ENCODE measurements around the gene MARS1.
"Not testable (repeated sequence)": the region's sequence is repeated elsewhere in the genome, so short reads cannot be mapped to it uniquely, and the experiment has no call there.

MARS1 gene

GRCh38 chr12:57473886-57474285 lies 14.0 kb upstream of the MARS1 start:
- DNase-seq: no peak

- DNase-seq: no peak
Observed at GRCh38 chr12:57474430-57474829, 13.4 kb upstream of the MARS1 start.

- no peak for DNase-seq
Observed at GRCh38 chr12:57474862-57475261, 13.0 kb upstream of the MARS1 start.

GRCh38 chr12:57475271-57476161 lies 12.4 kb upstream of the MARS1 start:
- DNase-seq: no peak

DNA sequence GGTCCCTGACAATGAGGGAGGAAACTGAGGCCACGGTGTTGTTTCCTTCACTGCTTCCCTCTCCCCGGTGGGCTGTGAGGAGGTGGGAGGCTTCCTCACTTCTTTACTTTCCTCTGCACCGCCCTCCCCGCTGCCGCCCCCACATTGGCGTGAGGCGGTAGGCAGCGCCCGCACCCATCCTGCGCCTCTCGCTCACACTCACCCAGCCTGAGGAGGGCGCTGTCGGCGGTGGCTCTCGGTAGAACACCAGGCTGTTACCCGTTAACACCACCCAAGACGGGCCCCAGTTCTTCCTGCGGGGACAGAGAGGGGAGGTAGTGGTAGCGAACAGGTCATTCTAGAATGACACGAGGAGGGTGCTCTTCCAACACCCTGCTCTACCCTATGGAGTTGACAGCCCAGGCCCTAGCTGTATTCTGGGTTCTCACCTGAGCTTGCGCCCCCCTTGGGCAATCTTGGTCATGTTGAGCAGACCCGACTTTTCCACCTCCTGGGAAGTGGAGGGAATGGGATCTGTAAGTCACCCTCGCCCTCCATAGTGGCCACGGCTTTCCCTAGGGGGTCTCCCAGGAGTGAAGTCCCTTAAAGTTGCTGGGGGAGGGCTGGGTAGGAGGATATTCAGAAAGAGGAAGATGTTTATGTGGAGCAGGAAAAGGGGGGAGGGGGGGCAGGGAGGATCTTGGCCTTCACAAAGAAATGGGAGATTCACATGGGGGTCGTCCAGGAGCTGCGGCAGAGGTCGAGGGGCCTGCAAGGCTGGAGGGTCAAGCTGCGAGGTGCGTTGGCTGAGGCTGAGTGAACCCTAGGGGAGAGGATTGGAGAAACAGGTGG lies 11.5 kb upstream of the MARS1 start:
- no peak for DNase-seq

DNA sequence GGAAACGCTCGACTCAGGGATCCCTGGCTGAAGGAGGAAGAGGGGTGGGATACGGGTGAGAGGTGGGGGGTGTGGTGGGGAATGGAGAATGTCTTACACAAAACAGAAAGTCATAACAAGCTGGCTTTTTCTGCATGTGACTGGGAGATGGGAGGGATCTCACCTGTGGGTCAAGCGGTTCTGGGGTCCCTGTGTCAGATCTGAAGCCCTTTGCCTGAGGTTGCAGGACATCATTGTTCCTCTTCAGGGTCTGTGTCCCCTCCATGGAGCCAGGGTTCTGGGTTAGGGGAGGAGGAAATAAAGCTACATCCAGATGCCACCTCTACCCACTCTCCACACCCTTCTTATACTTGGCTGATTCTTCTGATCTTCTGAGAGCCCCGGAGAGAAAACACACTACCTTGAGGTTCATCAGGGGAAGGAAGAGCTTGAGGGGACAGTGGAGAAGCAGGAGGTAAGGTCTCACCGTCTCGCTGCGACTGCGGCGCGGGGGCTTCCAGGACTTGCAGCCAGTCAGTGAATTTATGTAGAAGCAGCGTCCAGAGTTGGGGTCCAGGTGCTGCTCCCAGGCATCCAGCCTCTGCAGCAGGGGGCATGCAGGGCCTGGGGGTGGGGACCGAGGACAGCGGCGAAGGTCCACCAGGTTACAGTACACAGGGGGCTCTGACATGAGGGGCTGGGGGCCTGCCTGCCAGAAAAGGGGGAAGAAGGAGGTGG lies 10.7 kb upstream of the MARS1 start:
- no peak for DNase-seq

DNA sequence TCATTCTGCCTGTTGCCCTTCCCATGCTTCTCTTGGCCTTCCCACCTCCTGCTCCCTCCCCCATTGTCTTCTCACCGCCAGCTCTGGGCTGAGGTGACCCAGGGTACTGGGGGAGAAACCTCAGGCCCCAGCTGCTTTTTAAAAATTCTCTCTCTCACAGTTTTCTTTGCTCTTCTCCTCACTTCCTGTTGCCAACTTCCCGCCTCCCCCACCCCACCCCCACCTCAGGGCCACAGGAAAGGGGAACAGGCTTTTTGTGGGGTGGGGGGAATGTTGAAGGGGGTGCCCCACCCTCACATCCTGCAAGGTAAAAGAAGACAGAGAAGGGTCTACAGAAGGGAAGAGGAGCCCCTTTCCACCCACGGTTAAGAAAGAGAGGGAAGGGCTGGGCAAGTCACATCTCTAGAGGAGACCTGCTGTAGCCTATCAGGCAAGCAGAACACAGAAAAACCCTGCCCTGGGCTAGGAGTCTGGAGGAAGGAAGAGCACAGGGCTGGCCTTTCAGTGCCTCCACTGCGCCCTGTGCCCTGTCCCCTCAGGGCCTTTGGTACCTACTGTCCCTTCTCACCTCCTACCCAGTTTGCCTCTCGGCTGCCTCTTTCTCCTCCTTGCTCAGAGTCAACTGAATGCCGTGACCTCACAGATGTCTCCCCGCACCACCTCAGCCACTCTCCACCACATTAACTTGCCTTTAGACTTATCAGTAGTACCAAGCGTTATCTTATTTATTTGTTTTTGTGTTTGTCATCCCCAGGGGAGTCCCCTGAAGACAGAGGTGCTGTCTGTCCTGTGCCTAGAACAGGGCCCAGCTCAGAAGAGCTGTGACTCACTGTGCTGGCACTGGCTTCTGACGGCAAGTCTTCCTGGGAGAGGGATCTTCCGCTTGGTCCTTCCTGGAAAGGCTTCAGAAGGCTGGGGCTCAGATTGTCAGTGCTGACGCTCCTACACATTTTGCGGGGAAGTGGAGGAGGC lies 9.9 kb upstream of the MARS1 start:
- DNase-seq: no peak

- DNase-seq: no peak
Observed at GRCh38 chr12:57479043-57479375, 8.9 kb upstream of the MARS1 start.

GRCh38 chr12:57479376-57480115 lies 8.3 kb upstream of the MARS1 start, which contains the start of gene ARHGAP9:
ARHGAP9 (minus strand) TSS chr12:57479866; CDS start chr12:57479406, 460 bp downstream.
- no peak for DNase-seq

DNA sequence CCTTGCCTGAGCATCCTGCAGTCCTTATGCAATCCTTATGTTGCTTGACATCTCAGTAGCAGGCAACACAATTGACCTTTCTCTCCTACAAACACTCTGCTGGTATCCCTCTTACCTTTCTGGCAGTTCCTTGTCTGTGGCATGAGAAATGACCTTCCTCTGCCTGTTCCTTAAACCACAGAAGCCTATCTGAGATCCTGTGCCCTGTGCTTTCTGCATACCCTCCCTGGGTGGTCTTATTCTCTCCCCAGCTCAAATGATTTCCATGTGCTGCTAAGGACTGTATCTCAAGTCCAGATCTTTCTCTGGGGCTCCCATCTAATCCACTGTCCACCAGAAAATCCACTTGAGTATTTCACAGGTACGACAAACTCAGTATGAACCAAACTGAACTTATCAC lies 6.2 kb upstream of the MARS1 start:
- no peak for DNase-seq

GRCh38 chr12:57483466-57483865 lies 4.4 kb upstream of the MARS1 start:
- DNase-seq: no peak

- DNase-seq: no peak
Observed at GRCh38 chr12:57485695-57486094, 2.2 kb upstream of the MARS1 start.

- no peak for DNase-seq
Observed at GRCh38 chr12:57487055-57487596, 742 bp upstream of the MARS1 start.

DNA sequence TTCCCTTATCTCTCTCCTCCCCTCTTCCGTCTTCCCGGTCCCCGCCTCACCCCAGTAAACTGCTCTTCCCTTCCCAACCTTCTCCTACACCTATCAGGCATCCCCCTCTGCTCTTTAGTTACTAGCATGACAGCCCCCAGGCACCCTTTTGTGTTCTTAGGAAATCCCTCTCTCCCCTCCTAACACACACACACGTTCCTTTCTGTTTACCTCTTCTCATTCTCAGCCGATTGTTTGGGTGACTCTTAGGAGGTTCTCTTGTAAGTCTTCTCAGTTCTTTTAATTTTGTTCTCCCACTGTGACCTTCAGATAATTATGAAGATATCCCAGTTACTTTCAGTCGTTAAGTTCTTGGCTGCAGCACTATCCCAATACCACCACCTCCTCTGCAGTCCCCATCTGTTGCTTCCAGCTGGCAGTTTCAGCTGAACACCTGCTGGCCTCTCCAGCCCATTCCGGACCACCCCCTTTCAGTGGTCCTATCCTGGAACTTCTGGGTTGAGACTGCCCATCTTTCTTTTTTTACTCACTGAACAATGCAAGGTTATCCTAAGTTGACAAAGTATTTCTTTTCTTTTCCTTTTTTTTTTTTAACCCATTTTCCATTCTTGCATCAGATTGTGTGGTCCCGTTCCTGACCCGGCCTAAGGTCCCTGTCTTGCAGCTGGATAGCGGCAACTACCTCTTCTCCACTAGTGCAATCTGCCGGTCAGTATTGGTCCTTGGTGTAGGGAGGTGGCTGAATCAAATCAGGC lies 711 bp downstream of the MARS1 start:
- DNase-seq: no peak

GRCh38 chr12:57489157-57489641 lies 1.3 kb downstream of the MARS1 start:
- DNase-seq: no peak

DNA sequence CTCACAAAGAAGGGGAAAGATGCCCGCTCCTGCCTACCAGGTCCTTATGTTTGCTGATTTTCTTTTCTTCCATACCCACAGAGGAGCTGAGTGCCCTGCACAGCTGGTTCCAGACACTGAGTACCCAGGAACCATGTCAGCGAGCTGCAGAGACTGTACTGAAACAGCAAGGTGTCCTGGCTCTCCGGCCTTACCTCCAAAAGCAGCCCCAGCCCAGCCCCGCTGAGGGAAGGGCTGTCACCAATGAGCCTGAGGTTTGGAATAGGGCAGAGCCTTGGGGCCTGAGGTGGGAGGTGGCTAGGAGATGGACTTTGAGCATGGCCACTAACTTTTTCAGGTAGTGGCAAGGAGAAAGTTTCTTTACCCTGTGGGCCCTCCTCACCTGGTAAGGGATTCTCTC lies 2.3 kb downstream of the MARS1 start:
- DNase-seq: no peak

DNA sequence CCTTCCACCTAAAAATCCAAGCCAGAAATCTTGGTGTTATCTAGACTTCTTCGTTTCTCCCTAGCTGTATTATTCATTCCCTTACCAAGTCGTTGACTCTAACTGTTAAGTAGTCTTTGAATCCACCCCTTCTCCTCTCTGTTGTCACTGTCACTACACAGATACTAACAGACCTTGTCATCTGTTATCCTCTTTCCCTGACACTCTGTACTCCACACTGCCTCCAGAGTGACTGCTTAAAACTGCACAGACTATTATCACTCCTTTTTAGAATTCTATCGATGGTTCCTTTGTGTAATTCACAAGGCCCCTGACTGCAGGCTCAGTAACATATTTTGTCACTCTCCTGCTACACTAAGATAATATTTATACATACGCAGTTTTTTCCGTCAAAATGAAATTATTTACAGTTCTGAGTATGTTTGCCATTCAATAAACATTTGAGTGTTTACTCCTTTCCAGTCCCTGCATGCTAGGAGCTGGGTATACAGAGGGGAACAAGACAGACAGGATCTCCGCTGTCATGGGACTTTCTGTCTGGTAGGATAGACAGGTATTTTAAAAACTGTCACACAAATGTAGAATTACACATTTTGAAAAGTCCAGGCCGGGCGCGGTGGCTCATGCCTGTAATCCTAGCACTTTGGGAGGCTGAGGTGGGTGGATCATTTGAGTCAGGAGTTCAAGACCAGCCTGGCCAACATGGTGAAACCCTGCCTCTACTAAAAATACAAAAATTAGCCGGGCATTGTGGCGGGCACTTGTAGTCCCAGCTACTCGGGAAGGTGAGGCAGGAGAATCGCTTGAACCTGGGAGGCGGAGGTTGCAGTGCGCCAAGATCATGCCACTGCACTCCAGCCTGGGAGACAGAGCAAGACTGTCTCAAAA lies 3.8 kb downstream of the MARS1 start:
- no peak for DNase-seq

GRCh38 chr12:57495051-57495701 lies 7.3 kb downstream of the MARS1 start:
- DNase-seq: not testable (repeated sequence)

- no peak for DNase-seq
Observed at GRCh38 chr12:57496822-57497221, 9.0 kb downstream of the MARS1 start.

Data from NCI-H2029 treated with DMSO at 0.1 percent for 48 hours (cell line).